B cell (primary cell): ENCODE data around the gene UBASH3B. TPM values are rescaled to one million over a fixed set of nuclear protein-coding genes. Genes with fewer than 3 reads are reported as not detected.

ENCODE experiments used
- ATAC-seq: fragments of 200-7000 bp; cut with Tn5 transposase; one replicate; pipeline ENCODE4 v1.10.0; 2021; ENCODE audit warnings: low read depth, mild to moderate bottlenecking, moderate number of reproducible peaks, moderate library complexity
- CTCF ChIA-PET: fragments of 350-600 bp; sonication (Branson Sonifier 250); formaldehyde crosslinking; loops from one replicate; lab custom pipeline; 2021; ENCODE audit warnings: antibody characterized with exemption, inconsistent platforms; lab: Charles Lee
- POLR2A ChIA-PET: fragments of 350-600 bp; sonication (Branson Sonifier 250); formaldehyde crosslinking; loops from one replicate; lab custom pipeline; 2021; ENCODE audit warnings: antibody characterized with exemption; lab: Charles Lee
- DNase-seq: peaks from one replicate; pipeline ENCODE4 v3.0.0; 2013
- H2AFZ ChIP-seq: 2 replicates; pipeline ENCODE4 v1.6.1; 2012; ENCODE audit warnings: mild to moderate bottlenecking, low read depth, low read length; ENCODE audit not compliant: insufficient read depth, poor library complexity, severe bottlenecking
- H3K27ac ChIP-seq, 2 donors: 1 replicate in 1 of 2; 2 replicates in 1 of 2; pipeline ENCODE4 v1.5.1; 2012 to 2013; ENCODE audit warnings: low read length in 2 of 2, mild to moderate bottlenecking in 2 of 2, moderate library complexity in 1 of 2
- H3K27me3 ChIP-seq, 4 experiments: fragments of 200-600 bp in 1 of 4; sonication (generic) in 1 of 4; replicated peaks in 1 of 4; 1 replicate in 2 of 4; 2 replicates in 2 of 4; pipeline versions ENCODE4 v1.6.1 to v1.7.0; 2013 to 2016; ENCODE audit warnings: low read length in 3 of 4, mild to moderate bottlenecking in 2 of 4, mixed read lengths in 1 of 4, moderate library complexity in 1 of 4; ENCODE audit not compliant: insufficient read depth in 4 of 4, control insufficient read depth in 3 of 4; ENCODE audit errors: control extremely low read depth in 1 of 4
- H3K36me3 ChIP-seq, 2 experiments: replicated peaks in 1 of 2; 1 replicate in 1 of 2; 2 replicates in 1 of 2; pipeline versions ENCODE4 v1.6.1 to v1.7.1; 2013; ENCODE audit warnings: low read length in 1 of 2; ENCODE audit not compliant: insufficient read depth in 2 of 2, control insufficient read depth in 1 of 2; ENCODE audit errors: control extremely low read depth in 1 of 2, extremely low read depth in 1 of 2
- H3K4me1 ChIP-seq, 2 donors: fragments of 200-600 bp in 1 of 2; sonication (generic) in 1 of 2; 1 replicate in 1 of 2; 2 replicates in 1 of 2; pipeline versions ENCODE4 v1.5.1 to v1.6.1; 2013 to 2017; ENCODE audit warnings: low read length in 2 of 2; ENCODE audit not compliant: control insufficient read depth in 2 of 2, insufficient read depth in 2 of 2
- H3K4me2 ChIP-seq: replicated peaks from 2 replicates; pipeline ENCODE3; 2012; ENCODE audit warnings: mild to moderate bottlenecking, low read depth, low read length; ENCODE audit not compliant: poor library complexity, severe bottlenecking
- H3K4me3 ChIP-seq, 5 experiments: fragments of 200-600 bp in 1 of 5; sonication (generic) in 1 of 5; 1 replicate in 3 of 5; 2 replicates in 2 of 5; pipeline versions ENCODE4 v1.5.1 to v1.7.0; 2011 to 2016; ENCODE audit warnings: low read length in 4 of 5, mild to moderate bottlenecking in 4 of 5, low read depth in 2 of 5, control low read depth in 1 of 5, moderate library complexity in 1 of 5; ENCODE audit not compliant: insufficient read depth in 1 of 5; ENCODE audit errors: control extremely low read depth in 1 of 5, extremely low read depth in 1 of 5
- H3K79me2 ChIP-seq: fragments of 200-600 bp; sonication (generic); one replicate; pipeline ENCODE4 v1.6.0; 2016; ENCODE audit warnings: low read length; ENCODE audit not compliant: control insufficient read depth, insufficient read depth
- H3K9ac ChIP-seq: fragments of 200-600 bp; sonication (generic); 2 replicates; pipeline ENCODE4 v1.6.1; 2017; ENCODE audit warnings: mild to moderate bottlenecking, low read length, moderate library complexity
- H3K9me3 ChIP-seq, 3 donors: one replicate each; pipeline versions ENCODE4 v1.6.1 to v1.7.1; 2013; ENCODE audit warnings: low read length in 2 of 3; ENCODE audit not compliant: control insufficient read depth in 2 of 3, insufficient read depth in 1 of 3; ENCODE audit errors: control extremely low read depth in 1 of 3
- H4K20me1 ChIP-seq: 2 replicates; pipeline ENCODE4 v1.6.0; 2012; ENCODE audit warnings: mild to moderate bottlenecking, low read length; ENCODE audit not compliant: insufficient read depth, control insufficient read depth, poor library complexity, severe bottlenecking
- H3K27ac Mint-ChIP-seq: one replicate; pipeline ENCODE4 v1.8.0; 2021; ENCODE audit warnings: mixed read lengths
- H3K27me3 Mint-ChIP-seq: one replicate; pipeline ENCODE4 v1.8.0; 2021; ENCODE audit warnings: mixed read lengths
- H3K4me1 Mint-ChIP-seq: one replicate; pipeline ENCODE4 v1.8.0; 2021; ENCODE audit warnings: mixed read lengths
- H3K4me3 Mint-ChIP-seq: one replicate; pipeline ENCODE4 v1.8.0; 2021; ENCODE audit warnings: mixed read lengths
- H3K9me3 Mint-ChIP-seq: one replicate; pipeline ENCODE4 v1.8.0; 2022; ENCODE audit warnings: mixed read lengths; ENCODE audit not compliant: insufficient read depth
- EZH2 ChIP-seq: IDR thresholded peaks from 2 replicates; pipeline ENCODE4 v1.6.1; 2012; ENCODE audit warnings: borderline replicate concordance, low read depth, mild to moderate bottlenecking, moderate library complexity, low read length; ENCODE audit not compliant: insufficient read depth, poor library complexity, severe bottlenecking
- WGBS: methylation state at CpG from one replicate; pipeline ENCODE4 v1.1.5; 2013; ENCODE audit warnings: missing lambda C conversion rate; ENCODE audit not compliant: insufficient coverage; 5-methylcytosine and 5-hydroxymethylcytosine counted together
- intact Hi-C: fragments of 100-400 bp; cut with micrococcal nuclease; formaldehyde crosslinking; loops from one replicate; pipeline ENCODE4 v1.10.0; 2022
- polyA plus RNA-seq: library from polyadenylated mRNA; depleted of rRNA; stranded (reverse); fragments of >200 nt; gene quantifications from 2 replicates; pipeline ENCODE4 v1.2.3, GENCODE V29; 2012
- total RNA-seq, 2 donors: library from RNA; stranded (reverse); fragments of 120-200 nt in 1 of 2; gene quantifications; 1 replicate in 1 of 2; 2 replicates in 1 of 2; pipeline versions ENCODE4 v1.2.3 to v1.2.4, GENCODE V29; 2013 to 2022
- TF ChIP-seq, protein P1 (sequence below): fragments of 200-600 bp; IDR thresholded peaks from one replicate; pipeline ENCODE4 v1.8.0; 2022; ENCODE audit warnings: antibody characterized with exemption, mild to moderate bottlenecking

The UBASH3B gene
- total and polyA plus RNA-seq, 2 donors (not counting 1 experiment from before 2014, with no cell fraction given): 2.3 to 3.6 TPM

DNA sequence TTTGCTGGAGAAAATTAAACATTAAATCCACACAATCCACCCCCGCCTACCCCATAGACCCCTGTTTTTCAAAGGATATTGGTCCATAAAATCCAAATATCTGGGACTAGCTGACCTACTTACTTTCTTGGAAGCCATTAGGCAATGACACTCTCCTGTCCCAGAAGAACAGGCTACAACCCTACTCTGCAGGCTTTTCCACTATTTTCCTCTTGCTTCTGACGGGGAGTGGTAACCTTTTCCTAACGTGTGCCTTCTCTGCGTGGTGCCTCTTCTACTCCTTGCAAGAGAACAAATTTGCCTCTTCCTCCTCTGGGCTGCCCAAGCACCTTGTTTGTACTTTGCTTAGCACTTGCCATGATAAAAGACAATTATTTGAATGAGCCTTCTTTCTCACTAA, 51.6 kb downstream of the UBASH3B start:
- Histone ChIP-seq H3K4me1 (peaks cover 12 to 15% of the 10 kb centered on the region in 2 donors), H3K27ac (no peak overlapping the region), H3K4me2 (no peak overlapping the region), H4K20me1 (no peaks in the 10 kb centered on the region), H3K4me3 (no peak overlapping the region), H3K9me3 (no peaks in the 10 kb centered on the region), H3K79me2 (peaks cover 25% of the 10 kb centered on the region), H3K36me3 (no peaks in the 10 kb centered on the region), H3K9ac (no peak overlapping the region), H2AFZ (no peak overlapping the region), H3K27me3 (no peaks in the 10 kb centered on the region)
- ATAC-seq (no peak), DNase-seq (no peak)
- Mint-ChIP-seq H3K27ac (no peak overlapping the region), H3K4me3 (no peak overlapping the region), H3K9me3 (no peaks in the 10 kb centered on the region), H3K4me1 (peaks cover 20% of the 10 kb centered on the region), H3K27me3 (no peaks in the 10 kb centered on the region)
- ChIA-PET POLR2A (no interaction called here), CTCF (no interaction called here)
- WGBS: 98% methylated on average over 4 of the region's 4 CpGs
- no peak for TF ChIP-seq EZH2
- TF ChIP-seq, protein P1, sequence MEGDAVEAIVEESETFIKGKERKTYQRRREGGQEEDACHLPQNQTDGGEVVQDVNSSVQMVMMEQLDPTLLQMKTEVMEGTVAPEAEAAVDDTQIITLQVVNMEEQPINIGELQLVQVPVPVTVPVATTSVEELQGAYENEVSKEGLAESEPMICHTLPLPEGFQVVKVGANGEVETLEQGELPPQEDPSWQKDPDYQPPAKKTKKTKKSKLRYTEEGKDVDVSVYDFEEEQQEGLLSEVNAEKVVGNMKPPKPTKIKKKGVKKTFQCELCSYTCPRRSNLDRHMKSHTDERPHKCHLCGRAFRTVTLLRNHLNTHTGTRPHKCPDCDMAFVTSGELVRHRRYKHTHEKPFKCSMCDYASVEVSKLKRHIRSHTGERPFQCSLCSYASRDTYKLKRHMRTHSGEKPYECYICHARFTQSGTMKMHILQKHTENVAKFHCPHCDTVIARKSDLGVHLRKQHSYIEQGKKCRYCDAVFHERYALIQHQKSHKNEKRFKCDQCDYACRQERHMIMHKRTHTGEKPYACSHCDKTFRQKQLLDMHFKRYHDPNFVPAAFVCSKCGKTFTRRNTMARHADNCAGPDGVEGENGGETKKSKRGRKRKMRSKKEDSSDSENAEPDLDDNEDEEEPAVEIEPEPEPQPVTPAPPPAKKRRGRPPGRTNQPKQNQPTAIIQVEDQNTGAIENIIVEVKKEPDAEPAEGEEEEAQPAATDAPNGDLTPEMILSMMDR: no peak
- intact Hi-C loops: no loop called here

DNA sequence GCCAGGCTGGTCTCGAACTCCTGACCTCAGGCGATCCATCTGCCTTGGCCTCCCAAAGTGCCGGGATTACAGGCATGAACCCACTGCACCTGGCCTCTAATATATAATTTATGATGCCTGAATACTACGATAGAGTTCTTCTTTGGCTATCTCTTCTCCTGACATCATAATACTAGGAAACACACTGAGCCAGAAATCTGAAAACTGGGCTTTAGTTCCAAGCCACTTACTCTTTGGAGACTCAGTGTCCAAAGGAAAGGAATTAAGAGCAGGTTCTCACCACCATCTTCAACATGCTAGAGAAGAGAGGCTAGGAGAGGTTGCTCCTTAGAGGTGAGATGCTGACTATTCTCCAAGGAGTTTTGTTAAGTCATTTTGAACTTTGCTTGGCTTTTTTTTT, 52.4 kb downstream of the UBASH3B start:
- Histone ChIP-seq H3K9ac (no peak overlapping the region), H3K9me3 (no peaks in the 10 kb centered on the region), H3K79me2 (peaks cover 25% of the 10 kb centered on the region), H3K4me3 (no peak overlapping the region), H4K20me1 (no peaks in the 10 kb centered on the region), H3K27ac (no peak overlapping the region), H2AFZ (no peak overlapping the region), H3K36me3 (no peaks in the 10 kb centered on the region), H3K4me1 (peaks cover 15 to 20% of the 10 kb centered on the region in 2 donors), H3K4me2 (no peak overlapping the region), H3K27me3 (no peaks in the 10 kb centered on the region)
- Mint-ChIP-seq H3K9me3 (no peaks in the 10 kb centered on the region), H3K27ac (no peak overlapping the region), H3K27me3 (no peaks in the 10 kb centered on the region), H3K4me1 (peaks cover 24% of the 10 kb centered on the region), H3K4me3 (no peak overlapping the region)
- 60% methylated on average over 3 of the region's 4 CpGs for WGBS
- POLR2A ChIA-PET: no interaction called here
- DNase-seq (no peak), ATAC-seq (no peak)
- no peak for TF ChIP-seq EZH2
- TF ChIP-seq, protein P1: no peak
- intact Hi-C loops: no loop called here
- CTCF ChIA-PET: interaction anchor here (0.7 kb wide), 1 partner anchor 25 kb away, joined by 5 read pairs; no protein-coding TSS in a partner anchor
